HL-60 (cell line): Measurements from ENCODE around the gene WDFY1.

Experiments used
- POLR2AphosphoS5 ChIP-seq: IDR thresholded peaks from 2 replicates; pipeline ENCODE4 v1.6.1; 2012; ENCODE audit warnings: low read depth
- TF ChIP-seq, protein P1 (sequence below): IDR thresholded peaks from one replicate; pipeline ENCODE4 v1.5.1; 2011; ENCODE audit warnings: low read length, control low read depth, inconsistent platforms; ENCODE audit not compliant: insufficient read depth
- TF ChIP-seq, protein P2 (sequence below): IDR thresholded peaks from 2 replicates; pipeline ENCODE4 v1.6.1; 2012; ENCODE audit warnings: low read depth; ENCODE audit not compliant: insufficient replicate concordance

DNA sequence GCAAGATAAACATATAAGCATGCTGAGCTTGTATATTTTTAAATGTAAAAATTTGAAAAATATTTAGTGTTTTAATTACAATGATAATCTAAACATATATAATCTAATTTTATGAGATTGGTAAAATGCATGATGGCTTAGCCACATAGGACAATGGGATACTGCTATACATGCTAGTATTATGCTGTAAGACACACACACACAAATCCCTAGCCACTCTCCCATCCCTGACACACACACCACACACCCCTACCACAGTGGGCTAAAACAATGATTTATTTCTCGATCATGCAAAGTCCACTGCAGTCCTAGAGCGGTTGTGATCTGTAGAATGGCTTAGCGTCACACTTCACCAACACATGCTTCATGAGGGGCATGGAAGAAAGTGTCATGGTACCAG, 71.5 kb downstream of the WDFY1 start:
- TF ChIP-seq, protein P1, sequence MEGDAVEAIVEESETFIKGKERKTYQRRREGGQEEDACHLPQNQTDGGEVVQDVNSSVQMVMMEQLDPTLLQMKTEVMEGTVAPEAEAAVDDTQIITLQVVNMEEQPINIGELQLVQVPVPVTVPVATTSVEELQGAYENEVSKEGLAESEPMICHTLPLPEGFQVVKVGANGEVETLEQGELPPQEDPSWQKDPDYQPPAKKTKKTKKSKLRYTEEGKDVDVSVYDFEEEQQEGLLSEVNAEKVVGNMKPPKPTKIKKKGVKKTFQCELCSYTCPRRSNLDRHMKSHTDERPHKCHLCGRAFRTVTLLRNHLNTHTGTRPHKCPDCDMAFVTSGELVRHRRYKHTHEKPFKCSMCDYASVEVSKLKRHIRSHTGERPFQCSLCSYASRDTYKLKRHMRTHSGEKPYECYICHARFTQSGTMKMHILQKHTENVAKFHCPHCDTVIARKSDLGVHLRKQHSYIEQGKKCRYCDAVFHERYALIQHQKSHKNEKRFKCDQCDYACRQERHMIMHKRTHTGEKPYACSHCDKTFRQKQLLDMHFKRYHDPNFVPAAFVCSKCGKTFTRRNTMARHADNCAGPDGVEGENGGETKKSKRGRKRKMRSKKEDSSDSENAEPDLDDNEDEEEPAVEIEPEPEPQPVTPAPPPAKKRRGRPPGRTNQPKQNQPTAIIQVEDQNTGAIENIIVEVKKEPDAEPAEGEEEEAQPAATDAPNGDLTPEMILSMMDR = no peak
- TF ChIP-seq POLR2AphosphoS5 = no peak
- TF ChIP-seq, protein P2, sequence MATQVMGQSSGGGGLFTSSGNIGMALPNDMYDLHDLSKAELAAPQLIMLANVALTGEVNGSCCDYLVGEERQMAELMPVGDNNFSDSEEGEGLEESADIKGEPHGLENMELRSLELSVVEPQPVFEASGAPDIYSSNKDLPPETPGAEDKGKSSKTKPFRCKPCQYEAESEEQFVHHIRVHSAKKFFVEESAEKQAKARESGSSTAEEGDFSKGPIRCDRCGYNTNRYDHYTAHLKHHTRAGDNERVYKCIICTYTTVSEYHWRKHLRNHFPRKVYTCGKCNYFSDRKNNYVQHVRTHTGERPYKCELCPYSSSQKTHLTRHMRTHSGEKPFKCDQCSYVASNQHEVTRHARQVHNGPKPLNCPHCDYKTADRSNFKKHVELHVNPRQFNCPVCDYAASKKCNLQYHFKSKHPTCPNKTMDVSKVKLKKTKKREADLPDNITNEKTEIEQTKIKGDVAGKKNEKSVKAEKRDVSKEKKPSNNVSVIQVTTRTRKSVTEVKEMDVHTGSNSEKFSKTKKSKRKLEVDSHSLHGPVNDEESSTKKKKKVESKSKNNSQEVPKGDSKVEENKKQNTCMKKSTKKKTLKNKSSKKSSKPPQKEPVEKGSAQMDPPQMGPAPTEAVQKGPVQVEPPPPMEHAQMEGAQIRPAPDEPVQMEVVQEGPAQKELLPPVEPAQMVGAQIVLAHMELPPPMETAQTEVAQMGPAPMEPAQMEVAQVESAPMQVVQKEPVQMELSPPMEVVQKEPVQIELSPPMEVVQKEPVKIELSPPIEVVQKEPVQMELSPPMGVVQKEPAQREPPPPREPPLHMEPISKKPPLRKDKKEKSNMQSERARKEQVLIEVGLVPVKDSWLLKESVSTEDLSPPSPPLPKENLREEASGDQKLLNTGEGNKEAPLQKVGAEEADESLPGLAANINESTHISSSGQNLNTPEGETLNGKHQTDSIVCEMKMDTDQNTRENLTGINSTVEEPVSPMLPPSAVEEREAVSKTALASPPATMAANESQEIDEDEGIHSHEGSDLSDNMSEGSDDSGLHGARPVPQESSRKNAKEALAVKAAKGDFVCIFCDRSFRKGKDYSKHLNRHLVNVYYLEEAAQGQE = no peak
